Ovary (tissue), 9 donors: ENCODE data around the gene ZNF212. TPM values are rescaled to one million over a fixed set of nuclear protein-coding genes. Genes with fewer than 3 reads are reported as not detected.

ENCODE experiments used
- DNase-seq, 5 donors: peaks; one replicate each; pipeline ENCODE4 v3.0.0-alpha.2; 2019 to 2020
- H3K27ac ChIP-seq, 2 donors: fragments of 200-600 bp; one replicate each; pipeline versions ENCODE4 v1.5.1 to v1.8.0; 2019 to 2022
- H3K27me3 ChIP-seq: fragments of 200-600 bp; one replicate; pipeline ENCODE4 v1.8.0; 2022
- H3K36me3 ChIP-seq: fragments of 200-600 bp; sonication (generic); one replicate; pipeline ENCODE4 v1.5.1; 2019
- H3K4me1 ChIP-seq: one replicate; pipeline ENCODE4 v1.8.1; 2013; ENCODE audit warnings: mild to moderate bottlenecking, moderate library complexity; ENCODE audit not compliant: insufficient read depth
- H3K4me3 ChIP-seq: fragments of 200-600 bp; sonication (generic); one replicate; pipeline ENCODE4 v1.5.1; 2017
- H3K9me3 ChIP-seq, 2 donors: fragments of 200-600 bp in 1 of 2; sonication (generic) in 1 of 2; one replicate each; pipeline versions ENCODE4 v1.5.1 to v1.8.1; 2013 to 2019; ENCODE audit warnings: mild to moderate bottlenecking in 1 of 2, moderate library complexity in 1 of 2
- EP300 ChIP-seq: sonication (generic); formaldehyde crosslinking; IDR thresholded peaks from one replicate; pipeline ENCODE4 v1.6.1; 2017; ENCODE audit warnings: antibody characterized with exemption
- POLR2A ChIP-seq: fragments of 450-650 bp; IDR thresholded peaks from one replicate; pipeline ENCODE4 v1.6.1; 2017; ENCODE audit warnings: antibody characterized with exemption, mild to moderate bottlenecking, moderate library complexity
- WGBS, 3 donors: extraction: QIAGEN DNeasy Blood & Tissue Kit in 1 of 3; methylation state at CpG; one replicate each; pipeline versions ENCODE4 v1.1.5 to v1.1.7; 2013 to 2017; 5-methylcytosine and 5-hydroxymethylcytosine counted together
- intact Hi-C, 4 donors: fragments of 100-400 bp; cut with DNase I; formaldehyde crosslinking; loops; one replicate each; pipeline versions ENCODE4 v1.11.0 to v1.15.1; 2022 to 2023
- polyA plus RNA-seq, 2 donors: library from polyadenylated mRNA; stranded (reverse); fragments of 200-250 nt in 1 of 2; fragments of 350-450 nt in 1 of 2; fragmentation: Illumina TruSeq in 1 of 2; extraction: RNeasy Lipid Tissue Mini Kit (QIAGEN cat#74804) in 1 of 2; gene quantifications; one replicate each; pipeline ENCODE4 v1.2.3, GENCODE V29; 2013 to 2014
- small RNA-seq: library from RNA; depleted of rRNA; stranded (forward); fragments of <200 nt; gene quantifications from one replicate; pipeline ENCODE3, GENCODE V24; 2016
- total RNA-seq, 7 donors: library from RNA; depleted of rRNA in 2 of 7; stranded (reverse); fragments of >200 nt in 2 of 7; fragmentation: NEBNext Ultra II Directional in 3 of 7; extraction: Animal tissue kit (Norgen Biotek cat#: 25700) in 3 of 7; gene quantifications; one replicate each; pipeline versions ENCODE4 v1.1.0 to v1.2.4, GENCODE V29; 2016 to 2023
- TF ChIP-seq, protein P1 (sequence below), 3 donors: fragments of 450-650 bp in 2 of 3; fragments of 200-600 bp in 1 of 3; IDR thresholded peaks; one replicate each; pipeline versions ENCODE4 v1.5.1 to v1.8.0; 2016 to 2022; ENCODE audit warnings: antibody characterized with exemption in 3 of 3, mild to moderate bottlenecking in 1 of 3
- donor health status: DM: no; HTN: no; CAD: no; lungs with moderate emphysema.
- donor health status: DM: no; HTN: no; CAD: no.
- donor health status: Bipolar disorder and iron deficiency.
- donor health status: DM: yes; HTN: yes; CAD: no.
- donor health status: DM: no; HTN: no; CAD: no.
- donor health status: DM: yes; HTN: yes; CAD: no.

The ZNF212 gene
- total and polyA plus RNA-seq, 9 donors, result 5.4 to 16.0 (median 11.3) TPM

DNA sequence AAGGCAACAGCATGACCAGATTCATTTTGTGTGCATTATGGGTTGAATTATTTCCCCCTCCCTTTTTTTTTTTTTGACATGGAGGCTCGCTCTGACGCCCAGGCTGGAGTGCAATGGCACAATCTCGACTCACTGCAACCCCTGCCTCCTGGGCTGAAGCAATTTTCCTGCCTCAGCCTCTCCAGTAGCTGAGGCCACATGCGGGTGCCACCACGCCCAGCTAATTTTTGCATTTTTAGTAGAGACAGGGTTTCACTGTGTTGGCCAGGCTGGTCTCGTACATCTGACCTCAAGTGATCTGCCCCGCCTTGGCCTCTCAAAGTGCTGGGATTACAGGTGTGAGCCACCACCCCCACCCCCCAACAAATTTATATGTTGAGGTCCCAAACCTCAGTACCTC lies 64.6 kb downstream of the ZNF212 start:
- DNase-seq, result no peak
- Histone ChIP-seq H3K27me3 (no peaks in the 10 kb centered on the region), H3K4me1 (no peaks in the 10 kb centered on the region), H3K36me3 (no peaks in the 10 kb centered on the region), H3K4me3 (no peak overlapping the region), H3K27ac (no peak overlapping the region), H3K9me3 (no peaks in the 10 kb centered on the region)
- intact Hi-C loops, result no loop called here
- 84 to 90% (median 86%) methylated on average over 7 of the region's 7 CpGs for WGBS, 3 donors
- TF ChIP-seq, protein P1, sequence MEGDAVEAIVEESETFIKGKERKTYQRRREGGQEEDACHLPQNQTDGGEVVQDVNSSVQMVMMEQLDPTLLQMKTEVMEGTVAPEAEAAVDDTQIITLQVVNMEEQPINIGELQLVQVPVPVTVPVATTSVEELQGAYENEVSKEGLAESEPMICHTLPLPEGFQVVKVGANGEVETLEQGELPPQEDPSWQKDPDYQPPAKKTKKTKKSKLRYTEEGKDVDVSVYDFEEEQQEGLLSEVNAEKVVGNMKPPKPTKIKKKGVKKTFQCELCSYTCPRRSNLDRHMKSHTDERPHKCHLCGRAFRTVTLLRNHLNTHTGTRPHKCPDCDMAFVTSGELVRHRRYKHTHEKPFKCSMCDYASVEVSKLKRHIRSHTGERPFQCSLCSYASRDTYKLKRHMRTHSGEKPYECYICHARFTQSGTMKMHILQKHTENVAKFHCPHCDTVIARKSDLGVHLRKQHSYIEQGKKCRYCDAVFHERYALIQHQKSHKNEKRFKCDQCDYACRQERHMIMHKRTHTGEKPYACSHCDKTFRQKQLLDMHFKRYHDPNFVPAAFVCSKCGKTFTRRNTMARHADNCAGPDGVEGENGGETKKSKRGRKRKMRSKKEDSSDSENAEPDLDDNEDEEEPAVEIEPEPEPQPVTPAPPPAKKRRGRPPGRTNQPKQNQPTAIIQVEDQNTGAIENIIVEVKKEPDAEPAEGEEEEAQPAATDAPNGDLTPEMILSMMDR (IDR thresholded peaks at IDR 0.05), result no peak
- no peak for TF ChIP-seq POLR2A
- TF ChIP-seq EP300, result no peak

Small RNA genes within 50 kb of the gene (small RNA-seq; reads per million reads assigned to genes)
- not detected for gene AC004890.1

Other genes with a start within 250 kb of the ZNF212 start
- gene PDIA4, start 211.1 kb upstream of the ZNF212 start, total RNA-seq, result 100 to 1,000 TPM in 2 of 7 donors, 10 to 100 TPM in 5; 49.6 to 130 (median 72.4) TPM
- 10 to 100 TPM; 52.2 to 78.5 TPM for gene PDIA4, start 211.1 kb upstream of the ZNF212 start, polyA plus RNA-seq
- 10 to 100 TPM in 2 of 7 donors, 1 to 10 TPM in 5; 3.9 to 11.6 (median 8.7) TPM for gene ZNF786, start 148.9 kb upstream of the ZNF212 start, total RNA-seq
- 1 to 10 TPM; 4.3 to 5.3 TPM for gene ZNF786, start 148.9 kb upstream of the ZNF212 start, polyA plus RNA-seq
- 1 to 10 TPM; 1.4 to 4.7 (median 3.8) TPM for gene ZNF425, start 113.3 kb upstream of the ZNF212 start, total RNA-seq
- gene ZNF425, start 113.3 kb upstream of the ZNF212 start, polyA plus RNA-seq, result 1 to 10 TPM; 2.9 to 9.0 TPM
- 10 to 100 TPM; 14.9 to 20.6 (median 19.4) TPM for gene ZNF398, start 92.2 kb upstream of the ZNF212 start, total RNA-seq
- gene ZNF398, start 92.2 kb upstream of the ZNF212 start, polyA plus RNA-seq, result 1 to 10 TPM; 5.0 to 9.3 TPM
- 10 to 100 TPM; 14.0 to 30.2 (median 24.5) TPM for gene ZNF282, start 44.1 kb upstream of the ZNF212 start, total RNA-seq
- gene ZNF282, start 44.1 kb upstream of the ZNF212 start, polyA plus RNA-seq, result 10 to 100 TPM in 1 of 2 donors, 1 to 10 TPM in 1; 8.0 to 17.6 TPM
- 10 to 100 TPM; 11.6 to 27.6 (median 21.2) TPM for gene ZNF783, start 22.5 kb downstream of the ZNF212 start, total RNA-seq
- gene ZNF783, start 22.5 kb downstream of the ZNF212 start, polyA plus RNA-seq, result 10 to 100 TPM in 1 of 2 donors, 1 to 10 TPM in 1; 5.5 to 12.2 TPM
- 10 to 100 TPM in 5 of 7 donors, 1 to 10 TPM in 2; 5.6 to 20.4 (median 15.8) TPM for gene ZNF777, start 221.4 kb downstream of the ZNF212 start, total RNA-seq
- 10 to 100 TPM in 1 of 2 donors, 1 to 10 TPM in 1; 3.8 to 13.7 TPM for gene ZNF777, start 221.4 kb downstream of the ZNF212 start, polyA plus RNA-seq